Stimulated activated CD8-positive, alpha-beta memory T cell treated with anti-CD3 and anti-CD28 coated beads, Interleukin-15, amount 100 ng/mL, for 48 hours (primary cell): ENCODE measurements around the gene VWA7.
"Not testable (repeated sequence)": the region's sequence is repeated elsewhere in the genome, so short reads cannot be mapped to it uniquely, and the experiment has no call there.

Experiments used
- DNase-seq, 2 donors: peaks; one replicate each; pipeline ENCODE4 v3.0.0-alpha.2; 2020; ENCODE audit warnings: low read depth in 2 of 2

VWA7 gene, protein sequence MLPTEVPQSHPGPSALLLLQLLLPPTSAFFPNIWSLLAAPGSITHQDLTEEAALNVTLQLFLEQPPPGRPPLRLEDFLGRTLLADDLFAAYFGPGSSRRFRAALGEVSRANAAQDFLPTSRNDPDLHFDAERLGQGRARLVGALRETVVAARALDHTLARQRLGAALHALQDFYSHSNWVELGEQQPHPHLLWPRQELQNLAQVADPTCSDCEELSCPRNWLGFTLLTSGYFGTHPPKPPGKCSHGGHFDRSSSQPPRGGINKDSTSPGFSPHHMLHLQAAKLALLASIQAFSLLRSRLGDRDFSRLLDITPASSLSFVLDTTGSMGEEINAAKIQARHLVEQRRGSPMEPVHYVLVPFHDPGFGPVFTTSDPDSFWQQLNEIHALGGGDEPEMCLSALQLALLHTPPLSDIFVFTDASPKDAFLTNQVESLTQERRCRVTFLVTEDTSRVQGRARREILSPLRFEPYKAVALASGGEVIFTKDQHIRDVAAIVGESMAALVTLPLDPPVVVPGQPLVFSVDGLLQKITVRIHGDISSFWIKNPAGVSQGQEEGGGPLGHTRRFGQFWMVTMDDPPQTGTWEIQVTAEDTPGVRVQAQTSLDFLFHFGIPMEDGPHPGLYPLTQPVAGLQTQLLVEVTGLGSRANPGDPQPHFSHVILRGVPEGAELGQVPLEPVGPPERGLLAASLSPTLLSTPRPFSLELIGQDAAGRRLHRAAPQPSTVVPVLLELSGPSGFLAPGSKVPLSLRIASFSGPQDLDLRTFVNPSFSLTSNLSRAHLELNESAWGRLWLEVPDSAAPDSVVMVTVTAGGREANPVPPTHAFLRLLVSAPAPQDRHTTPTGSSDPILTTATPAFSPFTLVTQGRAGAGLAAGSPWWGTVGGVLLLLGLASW

GRCh38 chr6:31776989-31777666 is at the start of gene VWA7:
TSS of gene VWA7 (minus strand) at chr6:31777328. CDS start at chr6:31776779, 549 bp downstream.
- peak; percentile 77 to 84 for DNase-seq

DNA sequence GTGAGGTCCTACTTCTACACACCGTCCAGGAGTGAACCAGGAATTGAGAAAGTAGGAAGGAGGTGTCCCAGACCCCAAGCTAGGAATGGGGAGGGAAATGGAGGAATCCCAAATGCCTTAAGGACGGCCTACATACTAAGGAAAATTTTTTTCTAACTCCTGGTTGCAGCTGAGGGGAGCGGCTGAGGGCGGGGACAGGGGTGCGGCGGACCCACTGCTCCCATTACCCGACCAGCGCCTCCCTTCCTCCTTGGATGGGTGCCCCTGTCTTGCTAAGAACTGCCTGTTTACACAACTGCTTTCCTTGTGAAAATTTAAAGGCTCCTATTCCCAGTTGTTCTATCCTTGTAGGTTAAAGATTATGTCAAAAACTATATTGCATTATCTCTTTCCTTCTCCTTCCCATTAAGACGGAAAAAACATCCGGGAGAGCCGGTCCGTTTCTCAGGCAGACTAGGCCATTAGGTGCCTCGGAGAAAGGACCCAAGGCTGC is 49.7 kb upstream of the VWA7 start:
- DNase-seq, result no peak

GRCh38 chr6:31825553-31825952 is 48.4 kb upstream of the VWA7 start:
- no peak for DNase-seq

DNA sequence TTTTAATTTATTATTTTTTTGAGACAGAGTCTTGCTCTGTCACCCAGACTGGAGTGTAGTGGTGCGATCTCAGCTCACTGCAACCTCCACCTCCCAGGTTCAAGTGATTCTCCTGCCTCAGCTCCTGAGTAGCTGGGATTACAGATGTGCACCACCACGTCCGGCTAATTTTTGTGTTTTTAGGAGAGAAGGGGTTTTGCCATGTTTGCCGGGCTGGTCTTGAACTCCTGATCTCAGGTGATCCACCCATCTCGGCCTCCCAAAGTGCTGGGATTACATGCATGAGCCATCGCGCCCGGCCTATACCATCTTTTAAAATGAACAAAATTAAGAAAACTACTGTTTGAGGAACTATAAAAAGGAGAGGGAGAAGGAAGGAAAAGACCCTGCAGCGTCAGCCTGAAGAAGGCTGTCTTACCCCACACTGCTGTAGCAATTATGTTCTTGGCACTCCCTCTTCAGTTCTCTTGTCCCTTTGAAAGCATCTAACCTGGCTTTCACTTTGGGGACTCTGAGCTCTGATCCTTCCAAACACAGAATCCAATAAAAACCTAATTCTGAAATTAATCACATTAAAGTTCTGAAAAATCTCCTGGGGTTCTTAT is 46.6 kb upstream of the VWA7 start:
- DNase-seq, result not testable (repeated sequence)

DNA sequence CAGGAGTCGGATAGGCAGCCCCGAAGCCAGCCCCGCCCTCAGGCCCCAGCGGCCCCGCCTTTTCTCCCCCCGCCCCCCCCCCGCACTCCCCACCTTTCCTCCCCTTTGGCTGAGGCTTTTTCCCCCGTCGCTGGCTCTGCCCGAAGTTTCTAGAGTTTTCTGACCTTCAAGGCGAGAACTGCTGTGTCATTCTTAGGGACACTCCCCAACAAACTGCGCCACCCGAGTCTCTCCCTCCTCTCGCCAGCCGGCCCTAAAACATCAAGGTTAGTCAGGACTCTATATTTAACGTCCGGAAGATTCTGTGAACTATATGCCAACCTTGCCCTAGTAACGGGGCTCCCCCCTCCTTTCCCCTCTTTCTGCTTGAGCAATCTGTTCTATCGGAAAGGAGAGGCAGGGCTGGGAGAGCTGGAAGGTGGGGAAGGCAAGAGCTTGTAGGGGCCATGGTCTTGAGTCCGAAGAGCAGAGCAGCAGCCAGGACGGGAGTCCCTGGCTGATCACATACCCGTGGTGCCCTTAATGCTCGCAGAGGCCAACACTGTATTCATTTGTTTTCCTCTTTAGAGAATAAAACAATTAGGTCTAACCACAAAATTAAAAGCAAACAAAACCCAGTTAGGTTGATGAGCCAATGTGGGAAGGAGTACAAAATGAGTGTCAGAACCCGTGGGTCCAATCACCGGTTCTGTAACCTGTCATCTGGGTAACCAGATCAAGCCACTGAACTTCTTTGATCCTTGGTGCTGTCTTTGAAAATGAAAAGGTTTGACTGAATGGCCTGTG is 45.1 kb upstream of the VWA7 start:
- DNase-seq, result peak; percentile 40 to 46

GRCh38 chr6:31821301-31822035 is 44.3 kb upstream of the VWA7 start:
- DNase-seq, result peak; percentile 61 to 64

DNA sequence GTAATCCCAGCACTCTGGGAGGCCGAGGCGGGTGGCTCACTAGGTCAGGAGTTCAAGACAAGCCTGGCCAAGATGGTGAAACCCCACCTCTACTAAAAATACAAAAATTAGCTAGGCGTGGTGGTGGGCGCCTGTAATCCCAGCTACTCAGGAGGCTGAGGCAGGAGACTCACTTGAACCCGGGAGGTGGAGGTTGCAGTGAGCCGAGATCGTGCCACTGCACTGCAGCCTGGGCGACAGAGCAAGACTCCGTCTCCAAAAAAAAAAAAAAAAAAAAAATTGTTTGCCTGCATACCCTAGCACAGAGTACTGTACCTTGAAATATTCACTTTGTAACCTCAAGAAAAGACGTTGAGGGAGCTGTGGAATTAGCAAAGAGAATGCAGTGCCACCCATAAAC is 43.3 kb upstream of the VWA7 start:
- not testable (repeated sequence) for DNase-seq

DNA sequence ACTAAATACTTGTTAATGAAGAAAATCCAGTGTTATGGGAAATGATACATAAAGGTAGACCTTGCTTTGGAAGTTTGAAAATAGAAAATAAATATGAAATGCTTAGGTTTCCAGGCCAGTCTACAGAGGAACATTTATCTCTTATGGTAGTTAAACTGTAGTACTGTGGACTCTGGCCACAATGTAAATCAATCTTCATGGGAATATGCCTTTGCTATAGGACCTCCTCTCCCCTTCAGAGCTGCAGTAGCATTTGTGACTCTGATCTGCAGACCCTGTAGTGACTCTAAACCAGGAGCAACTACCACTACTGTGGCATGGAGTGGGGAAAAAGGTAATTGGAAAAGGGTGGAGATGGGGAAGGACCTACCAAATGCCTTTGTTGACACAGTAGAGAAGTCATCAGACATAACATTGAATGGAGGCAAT is 42.8 kb upstream of the VWA7 start:
- DNase-seq, result no peak

- DNase-seq, result not testable (repeated sequence)
These were observed 40.9 kb upstream of the VWA7 start for GRCh38 chr6:31817929-31818511.

DNA sequence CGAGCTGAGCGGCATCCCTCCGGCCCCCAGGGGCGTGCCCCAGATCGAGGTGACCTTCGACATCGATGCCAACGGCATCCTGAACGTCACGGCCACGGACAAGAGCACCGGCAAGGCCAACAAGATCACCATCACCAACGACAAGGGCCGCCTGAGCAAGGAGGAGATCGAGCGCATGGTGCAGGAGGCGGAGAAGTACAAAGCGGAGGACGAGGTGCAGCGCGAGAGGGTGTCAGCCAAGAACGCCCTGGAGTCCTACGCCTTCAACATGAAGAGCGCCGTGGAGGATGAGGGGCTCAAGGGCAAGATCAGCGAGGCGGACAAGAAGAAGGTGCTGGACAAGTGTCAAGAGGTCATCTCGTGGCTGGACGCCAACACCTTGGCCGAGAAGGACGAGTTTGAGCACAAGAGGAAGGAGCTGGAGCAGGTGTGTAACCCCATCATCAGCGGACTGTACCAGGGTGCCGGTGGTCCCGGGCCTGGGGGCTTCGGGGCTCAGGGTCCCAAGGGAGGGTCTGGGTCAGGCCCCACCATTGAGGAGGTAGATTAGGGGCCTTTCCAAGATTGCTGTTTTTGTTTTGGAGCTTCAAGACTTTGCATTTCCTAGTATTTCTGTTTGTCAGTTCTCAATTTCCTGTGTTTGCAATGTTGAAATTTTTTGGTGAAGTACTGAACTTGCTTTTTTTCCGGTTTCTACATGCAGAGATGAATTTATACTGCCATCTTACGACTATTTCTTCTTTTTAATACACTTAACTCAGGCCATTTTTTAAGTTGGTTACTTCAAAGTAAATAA is 40.2 kb upstream of the VWA7 start:
- not testable (repeated sequence) for DNase-seq

GRCh38 chr6:31815025-31815838 is 38.1 kb upstream of the VWA7 start, which contains the start of the genes HSPA1A and HSPA1L:
TSS of gene HSPA1A (plus strand) at chr6:31815543. CDS start at chr6:31815757, 214 bp downstream.
TSS of gene HSPA1L (minus strand) at chr6:31815283. CDS start at chr6:31811972, 3,311 bp downstream.
- DNase-seq, result peak; percentile 52 to 61

DNA sequence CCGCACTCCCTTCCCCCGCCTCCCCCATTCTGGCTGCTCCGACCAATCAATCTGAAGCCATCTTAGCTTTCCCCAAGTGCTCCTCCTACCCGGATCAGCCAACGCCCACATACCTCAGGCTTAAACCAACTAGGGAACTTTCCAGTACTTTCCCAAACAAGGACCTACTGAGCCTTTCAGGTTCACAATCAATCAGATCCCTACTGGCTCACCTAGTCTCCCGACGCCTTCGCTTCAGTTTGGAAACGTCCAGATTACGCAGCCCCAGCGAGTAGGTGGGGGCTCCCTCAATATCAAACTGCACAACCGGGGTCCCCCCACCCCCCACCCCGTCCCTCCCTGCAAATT is 37.5 kb upstream of the VWA7 start:
- DNase-seq, result peak; percentile 52 to 56

DNA sequence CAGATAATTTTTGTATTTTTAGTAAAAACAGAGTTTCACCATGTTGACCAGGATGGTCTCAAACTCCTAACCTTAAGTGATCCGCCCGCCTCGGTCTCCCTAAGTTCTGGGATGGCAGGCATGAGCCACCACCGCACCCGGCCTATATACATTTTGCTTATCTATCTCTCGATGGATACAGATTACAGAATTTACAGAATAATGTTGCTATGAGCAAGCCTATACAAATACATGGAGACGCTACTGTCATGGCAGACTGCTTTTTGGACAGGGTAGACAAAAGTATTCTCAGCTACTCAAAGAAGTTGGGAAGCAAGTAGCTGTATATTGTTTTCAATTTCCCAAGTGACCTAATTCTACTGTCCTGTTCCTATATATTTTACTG is 36.3 kb upstream of the VWA7 start:
- DNase-seq, result no peak

- no peak for DNase-seq
These were observed 34.5 kb upstream of the VWA7 start for GRCh38 chr6:31811645-31812044.

DNA sequence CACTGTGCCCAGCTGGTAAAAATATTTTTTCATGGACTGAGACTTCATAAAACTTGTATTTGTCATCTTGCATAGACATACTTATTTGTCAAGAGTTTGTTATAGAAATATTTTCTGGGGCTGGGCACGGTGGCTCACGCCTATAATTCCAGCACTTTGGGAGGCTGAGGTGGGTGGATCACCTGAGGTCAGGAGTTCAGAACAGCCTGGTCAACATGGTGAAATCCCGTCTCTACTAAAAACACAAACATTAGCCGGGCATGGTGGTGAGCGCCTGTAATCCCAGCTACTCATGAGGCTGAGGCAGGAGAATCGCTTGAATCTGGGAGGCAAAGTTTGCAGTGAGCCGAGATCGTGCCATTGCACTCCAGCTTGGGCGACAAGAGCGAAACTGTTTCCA is 31.5 kb upstream of the VWA7 start:
- DNase-seq, result not testable (repeated sequence)

DNA sequence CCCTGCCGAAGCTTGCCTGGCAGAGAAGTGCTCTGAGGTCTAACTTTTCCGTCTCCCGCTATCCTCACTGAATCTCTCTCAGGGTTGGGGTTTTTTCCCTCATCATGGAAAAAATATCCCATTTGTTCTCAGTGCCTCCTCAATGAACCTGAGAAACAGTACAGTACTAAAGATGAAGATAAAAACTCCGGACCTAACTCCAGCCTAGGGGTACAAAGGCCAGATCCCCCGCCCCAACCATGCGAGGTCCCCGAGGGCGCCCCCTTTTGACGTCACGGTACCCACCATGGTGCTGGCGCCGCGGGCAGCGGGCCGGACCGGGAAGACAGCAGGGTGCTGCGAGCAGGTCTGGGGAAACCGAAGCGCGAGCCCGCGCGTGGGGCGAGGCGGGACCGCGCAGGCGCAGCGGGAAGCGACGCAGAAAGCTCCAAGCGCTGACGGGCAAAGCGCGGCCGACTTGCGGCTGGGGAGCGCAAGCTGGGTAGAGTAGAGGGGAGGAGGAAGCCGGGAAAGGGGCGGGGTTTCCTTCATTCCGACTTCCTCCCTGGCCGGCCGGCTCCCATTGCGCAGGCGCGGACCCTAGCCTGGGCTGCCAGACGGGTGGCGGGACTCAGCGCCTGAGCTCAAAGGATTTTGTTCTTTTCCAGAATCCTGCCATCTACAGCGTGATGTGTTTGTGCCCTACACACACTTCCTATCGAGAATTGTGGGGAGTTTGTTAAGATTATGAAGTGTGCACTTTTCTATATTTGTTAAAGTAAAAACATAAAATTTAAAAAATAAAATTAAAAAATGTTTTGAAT is 29.5 kb upstream of the VWA7 start, which contains the start of gene LSM2:
Gene LSM2, minus strand, starts transcription at position 497 of the 803 bp plus-strand sequence. Its CDS starts 209 bp downstream, at position 288.
- DNase-seq, result peak; percentile 95 to 96
